NCI-H446 treated with DMSO at 0.1 percent for 48 hours (cell line): ENCODE measurements around the gene CKAP5.
"Not testable (repeated sequence)": the region's sequence is repeated elsewhere in the genome, so short reads cannot be mapped to it uniquely, and the experiment has no call there.

Experiments used
- DNase-seq: peaks from one replicate; lab custom pipeline; 2025; lab: John Stamatoyannopoulos, UW

The CKAP5 gene

DNA sequence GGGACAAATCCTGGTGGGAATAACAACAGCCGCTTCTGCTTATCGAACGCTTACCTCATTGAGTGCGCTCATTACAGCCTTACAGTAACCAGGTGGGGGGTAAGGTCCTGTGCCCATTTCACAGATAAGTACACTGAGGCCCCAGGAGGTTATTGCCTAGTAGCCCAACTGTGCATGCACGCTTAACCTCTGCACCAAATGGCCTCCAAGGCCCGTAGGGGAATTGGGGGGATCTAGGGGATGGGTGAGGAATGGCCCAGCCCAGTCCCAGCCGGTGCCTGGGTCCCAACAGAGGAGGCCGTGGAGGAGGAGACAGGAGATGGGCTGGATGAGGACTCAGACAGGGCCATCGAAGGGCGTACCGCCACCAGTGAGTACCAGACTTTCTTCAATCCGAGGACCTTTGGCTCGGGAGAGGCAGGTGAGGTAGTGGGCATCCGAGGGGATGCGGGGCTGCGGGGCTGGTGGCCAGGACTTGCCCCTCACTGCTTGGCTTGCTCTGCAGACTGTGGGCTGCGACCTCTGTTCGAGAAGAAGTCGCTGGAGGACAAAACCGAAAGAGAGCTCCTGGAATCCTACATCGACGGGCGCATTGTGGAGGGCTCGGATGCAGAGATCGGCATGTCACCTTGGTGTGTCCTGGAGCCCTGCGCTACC lies 119.7 kb downstream of the CKAP5 start:
- DNase-seq = no peak

DNA sequence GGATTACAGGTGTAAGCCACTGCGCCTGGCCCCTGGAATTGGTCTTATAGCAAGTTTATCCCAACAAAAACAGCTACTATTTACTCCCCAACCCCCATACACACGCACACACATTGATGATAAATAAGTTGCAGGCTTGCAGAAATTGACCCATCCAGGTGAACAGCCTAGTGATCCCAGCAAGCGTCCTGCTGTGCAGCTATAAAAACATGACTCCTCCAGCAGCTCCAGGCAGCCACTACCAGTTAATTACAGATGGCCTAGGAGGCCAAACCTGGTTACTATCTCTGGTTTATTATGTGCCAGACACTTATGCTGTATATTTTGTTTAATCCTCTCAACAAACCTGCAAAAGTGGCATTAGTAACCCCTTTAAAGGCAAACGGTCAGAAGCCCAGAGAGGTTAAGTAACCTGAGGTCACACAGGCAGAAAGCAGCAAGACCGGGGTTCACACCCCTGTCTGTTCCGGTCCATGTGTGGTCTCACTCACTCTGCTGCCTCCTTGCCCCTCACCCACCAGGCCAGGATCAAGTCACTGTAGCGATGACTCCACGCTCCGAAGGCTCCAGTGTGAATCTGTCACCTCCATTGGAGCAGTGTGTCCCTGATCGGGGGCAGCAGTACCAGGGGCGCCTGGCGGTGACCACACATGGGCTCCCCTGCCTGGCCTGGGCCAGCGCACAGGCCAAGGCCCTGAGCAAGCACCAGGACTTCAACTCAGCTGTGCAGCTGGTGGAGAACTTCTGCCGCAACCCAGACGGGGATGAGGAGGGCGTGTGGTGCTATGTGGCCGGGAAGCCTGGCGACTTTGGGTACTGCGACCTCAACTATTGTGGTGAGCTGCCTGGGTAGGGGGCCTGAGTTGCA lies 120.5 kb downstream of the CKAP5 start:
- DNase-seq = no peak

DNA sequence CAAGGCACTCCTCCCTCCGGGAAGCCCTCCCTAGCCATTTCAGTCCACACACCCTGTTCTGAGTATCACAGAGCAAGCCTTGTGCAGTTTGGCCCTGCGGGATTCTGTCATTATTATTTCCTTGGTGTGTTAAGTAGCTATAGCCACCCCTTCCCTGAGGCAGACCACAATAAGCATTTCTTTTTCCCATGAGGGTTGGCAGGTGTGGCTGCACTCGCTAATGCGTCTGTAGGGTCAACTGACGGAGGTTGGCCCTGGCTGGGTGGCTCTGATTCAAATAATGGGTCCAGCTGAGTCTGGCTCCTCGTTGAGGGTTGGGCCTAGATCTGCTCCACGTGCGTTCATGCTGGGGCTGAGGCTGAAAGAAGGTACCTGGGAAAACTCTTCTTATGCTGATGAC lies 122.0 kb downstream of the CKAP5 start:
- DNase-seq = no peak

DNA sequence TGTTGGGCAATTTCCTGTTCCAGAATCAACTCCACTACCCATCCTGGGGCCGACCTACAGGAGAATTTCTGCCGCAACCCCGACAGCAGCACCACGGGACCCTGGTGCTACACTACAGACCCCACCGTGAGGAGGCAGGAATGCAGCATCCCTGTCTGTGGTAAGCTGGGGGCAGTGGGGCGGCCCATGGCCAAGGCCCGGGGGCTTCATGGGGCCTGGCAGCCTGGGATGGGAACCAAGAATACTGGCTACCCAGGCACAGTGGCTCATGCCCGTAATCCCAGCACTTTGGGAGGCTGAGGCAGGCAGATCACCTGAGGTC lies 122.8 kb downstream of the CKAP5 start:
- DNase-seq = no peak

DNA sequence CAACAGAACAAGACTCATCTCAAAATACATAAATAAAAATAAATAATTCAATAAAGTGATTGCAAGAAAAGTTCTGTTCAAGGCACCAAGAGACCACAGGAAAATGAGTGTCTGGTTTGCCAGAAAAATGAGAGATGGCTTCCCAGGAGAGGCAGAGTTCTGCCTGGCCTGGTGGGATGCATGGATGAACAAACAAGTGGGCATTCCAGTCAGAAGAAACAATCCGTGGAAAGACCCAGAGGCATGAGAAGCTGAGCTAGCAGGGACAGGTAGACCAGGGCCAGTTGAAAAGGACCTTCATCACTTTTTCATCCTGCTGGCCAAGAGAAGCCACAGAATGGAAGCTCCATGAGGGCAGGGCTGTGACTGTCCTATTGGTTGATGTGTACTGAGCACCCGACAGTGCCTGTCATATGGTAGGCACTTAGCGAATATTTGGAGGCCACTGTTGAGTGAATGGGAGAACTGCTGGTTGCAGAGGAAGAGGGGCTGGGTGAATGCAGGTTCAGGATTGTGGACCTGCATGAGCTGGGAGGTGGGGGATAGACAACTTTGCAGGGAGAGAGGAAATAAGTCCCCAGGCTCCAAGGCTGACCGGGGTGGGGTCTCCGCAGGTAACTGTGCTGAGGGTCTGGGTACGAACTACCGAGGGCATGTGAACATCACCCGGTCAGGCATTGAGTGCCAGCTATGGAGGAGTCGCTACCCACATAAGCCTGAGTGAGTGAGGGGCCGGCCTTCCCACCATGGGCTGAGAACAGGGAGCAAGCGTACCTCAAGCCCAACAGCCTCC lies 123.3 kb downstream of the CKAP5 start:
- no peak for DNase-seq

DNA sequence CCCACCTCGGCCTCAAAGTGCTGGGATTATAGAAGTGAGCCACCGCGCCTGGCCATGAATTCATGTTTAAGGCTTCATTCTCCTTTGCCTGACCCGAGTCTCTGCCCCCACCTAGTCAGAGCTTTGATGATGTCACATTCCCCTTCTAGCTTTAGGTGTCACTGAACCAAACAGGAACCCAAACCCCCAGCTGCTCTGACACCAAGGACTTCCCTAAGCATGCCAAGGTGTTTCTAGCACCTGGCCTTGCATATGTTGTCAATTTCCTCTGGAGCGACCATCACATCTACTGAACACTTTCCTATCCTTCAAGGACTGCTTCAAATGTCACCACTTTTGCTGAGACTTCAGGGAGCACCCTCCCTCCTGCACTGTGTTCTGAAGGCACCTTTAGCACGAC lies 124.8 kb downstream of the CKAP5 start:
- no peak for DNase-seq

DNA sequence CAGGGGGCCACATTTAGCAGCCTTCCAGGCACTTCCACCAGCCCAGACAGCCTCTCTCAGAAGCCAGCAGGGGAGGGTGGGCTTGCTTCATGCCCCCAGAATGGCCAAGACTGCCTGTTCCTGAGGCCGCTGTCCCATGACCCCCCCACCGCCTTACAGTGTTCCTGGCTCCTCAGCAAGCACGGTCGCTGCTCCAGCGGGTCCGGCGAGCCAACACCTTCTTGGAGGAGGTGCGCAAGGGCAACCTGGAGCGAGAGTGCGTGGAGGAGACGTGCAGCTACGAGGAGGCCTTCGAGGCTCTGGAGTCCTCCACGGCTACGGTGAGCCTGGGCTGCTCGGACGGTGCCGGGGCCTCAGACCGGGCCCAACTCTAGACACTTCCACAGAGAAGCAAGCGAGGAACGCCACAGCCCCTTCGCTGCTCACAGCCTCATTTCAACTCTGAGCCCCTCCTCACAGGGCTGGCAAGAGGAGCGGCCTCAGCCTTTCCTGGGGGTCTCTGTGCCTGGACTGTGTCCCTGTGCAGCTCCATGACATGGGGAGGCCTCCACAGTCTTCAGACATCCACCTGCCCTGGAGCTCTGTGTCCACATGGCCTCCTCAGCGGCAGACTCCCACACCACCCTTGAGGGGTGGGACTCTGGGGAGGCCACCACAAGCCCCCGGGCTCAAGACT lies 126.4 kb downstream of the CKAP5 start:
- DNase-seq = no peak

DNA sequence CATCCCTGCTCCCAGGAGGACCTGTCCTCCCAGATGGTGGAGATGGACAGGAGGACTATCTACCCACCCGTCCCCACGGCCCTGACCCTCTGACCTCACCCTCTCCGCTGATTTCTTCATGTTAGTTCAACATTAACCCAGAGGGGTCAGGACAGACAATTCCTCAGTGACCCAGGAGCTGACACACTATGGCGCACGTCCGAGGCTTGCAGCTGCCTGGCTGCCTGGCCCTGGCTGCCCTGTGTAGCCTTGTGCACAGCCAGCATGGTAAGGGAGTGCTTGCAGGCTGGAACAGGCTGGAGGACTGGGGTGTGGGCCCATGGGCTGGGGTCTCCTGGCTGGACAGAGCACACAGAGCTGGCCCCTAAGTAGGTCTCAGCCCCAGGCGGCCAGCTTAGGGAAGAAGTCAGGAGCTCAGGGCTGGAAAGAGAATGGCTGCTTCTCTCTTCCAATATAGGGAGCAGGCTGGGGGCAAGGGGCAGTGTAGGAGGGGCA lies 127.0 kb downstream of the CKAP5 start, which contains the start of gene F2:
Gene F2 (plus strand): TSS at position 166 of the 495 bp plus-strand sequence. CDS start 23 bp downstream, at position 189.
- no peak for DNase-seq

DNA sequence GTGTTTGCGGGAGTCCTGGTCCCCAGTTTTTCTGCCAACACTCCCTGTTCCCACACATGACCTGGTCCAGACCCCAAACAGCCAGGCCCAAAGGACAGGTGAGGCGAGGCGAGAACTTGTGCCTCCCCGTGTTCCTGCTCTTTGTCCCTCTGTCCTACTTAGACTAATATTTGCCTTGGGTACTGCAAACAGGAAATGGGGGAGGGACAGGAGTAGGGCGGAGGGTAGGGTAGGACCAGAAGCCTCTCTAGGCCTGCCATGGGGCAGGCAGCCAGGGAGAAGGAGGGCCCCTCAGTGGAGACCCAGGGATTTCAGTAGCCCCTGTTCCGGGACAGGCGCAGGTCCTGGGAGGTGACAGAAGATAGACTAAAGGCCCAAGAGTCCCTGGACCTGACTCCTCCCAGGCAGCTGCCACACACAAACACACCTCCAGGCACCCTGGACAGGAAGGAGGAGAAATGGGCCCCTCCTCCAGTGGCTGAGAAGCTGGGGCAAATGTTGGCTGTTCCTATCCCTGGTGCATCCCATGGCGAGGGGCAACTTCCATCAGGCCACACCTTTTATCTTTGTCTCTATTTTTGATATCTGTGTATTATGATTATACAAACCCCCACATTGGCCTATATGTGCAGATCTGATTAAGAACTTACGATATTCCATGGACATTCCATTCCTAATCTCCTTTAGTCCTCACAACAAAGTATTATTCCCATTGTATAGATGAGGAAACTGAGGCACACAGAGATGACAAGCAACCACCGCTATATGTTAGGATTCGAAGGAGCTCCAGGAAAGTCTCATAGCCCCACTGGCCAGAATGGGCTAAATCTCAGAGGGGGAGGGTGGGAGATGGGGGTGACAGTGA lies 127.7 kb downstream of the CKAP5 start:
- no peak for DNase-seq

DNA sequence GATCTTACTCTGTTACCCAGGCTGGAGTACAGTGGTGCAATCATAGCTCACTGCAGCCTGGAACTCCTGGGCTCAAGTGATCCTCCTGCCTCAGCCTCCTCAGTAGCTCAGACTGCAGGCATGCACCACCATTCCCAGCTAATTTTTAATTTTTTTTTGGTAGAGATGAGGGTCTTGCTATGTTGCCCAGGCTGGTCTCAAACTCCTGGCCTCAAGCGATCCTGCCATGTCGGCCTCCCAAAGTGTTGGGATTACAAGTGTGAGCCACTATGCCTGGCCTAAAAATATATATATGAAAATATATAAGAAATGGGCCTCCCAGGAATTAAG lies 128.3 kb downstream of the CKAP5 start:
- DNase-seq = not testable (repeated sequence)

DNA sequence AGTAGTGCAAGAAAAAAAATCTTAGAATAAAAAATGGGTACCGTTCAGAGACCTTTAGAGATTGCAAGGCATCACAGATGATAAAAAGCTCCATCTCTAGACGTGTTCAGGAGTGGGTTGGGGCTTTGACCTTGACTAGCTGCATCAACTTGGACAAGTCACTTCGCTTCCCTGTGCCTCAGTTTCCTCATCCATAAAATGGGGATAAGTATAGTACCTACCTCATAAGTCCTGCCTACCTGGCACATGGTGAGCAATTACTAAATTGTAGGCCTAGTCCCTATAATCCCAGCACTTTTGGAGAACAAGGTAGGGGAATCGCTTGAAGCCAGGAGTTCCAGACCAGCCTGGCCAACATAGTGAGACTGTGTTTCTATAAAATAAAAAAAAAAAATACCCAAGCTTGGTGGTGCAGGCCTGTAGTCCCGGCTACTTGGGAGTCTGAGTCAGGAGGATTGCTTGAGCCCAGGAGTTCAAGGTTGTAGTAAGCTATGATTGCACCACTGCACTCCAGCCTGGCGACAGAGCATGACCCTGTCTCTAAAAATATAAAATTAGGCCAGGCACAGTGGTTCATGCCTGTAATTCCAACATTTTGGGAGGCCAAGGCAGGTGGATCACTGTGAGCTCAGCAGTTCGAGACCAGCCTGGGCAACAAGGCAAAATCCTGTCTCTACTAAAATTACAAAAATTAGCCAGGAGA lies 133.1 kb downstream of the CKAP5 start:
- DNase-seq = no peak

DNA sequence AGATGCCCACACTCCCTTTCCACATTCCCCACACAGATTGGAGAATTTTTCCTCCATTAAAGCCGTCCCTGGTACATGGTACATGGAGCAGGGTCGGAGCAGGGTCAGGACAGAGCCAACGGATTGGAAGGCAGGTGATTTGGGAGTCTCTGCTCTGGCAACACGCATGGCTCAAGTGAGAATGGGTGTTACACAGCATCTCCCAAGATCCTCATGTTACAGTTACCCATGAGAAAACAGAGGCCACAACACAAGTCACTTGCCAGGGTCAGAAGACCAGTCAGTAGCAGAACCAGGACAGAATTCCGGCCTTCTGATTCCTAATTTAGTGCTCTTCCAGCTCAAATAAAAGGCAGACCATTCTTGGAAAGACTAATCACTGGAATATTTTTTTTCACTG lies 134.8 kb downstream of the CKAP5 start:
- DNase-seq = no peak

DNA sequence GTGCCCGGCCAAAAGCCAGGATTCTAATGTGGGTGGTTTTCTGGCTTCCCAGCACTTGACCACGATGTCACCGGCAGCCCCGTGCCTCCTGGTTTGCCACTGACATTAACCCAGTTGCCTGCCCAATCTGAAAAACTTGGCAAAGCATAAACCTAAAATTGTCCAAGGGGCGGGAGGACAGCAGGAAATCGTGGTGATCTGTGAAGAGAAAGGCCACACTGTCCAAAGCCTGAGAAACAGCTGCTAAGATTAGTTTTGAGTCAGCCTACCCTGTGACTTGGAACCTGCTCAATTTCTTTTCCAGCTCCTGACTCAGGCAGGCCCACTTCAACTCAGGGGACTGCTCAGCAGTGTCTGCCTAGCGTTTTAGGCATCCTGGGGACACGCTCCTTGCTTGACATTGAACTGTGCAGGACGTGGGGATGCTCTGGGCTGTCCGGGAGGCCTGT lies 135.2 kb downstream of the CKAP5 start:
- DNase-seq = peak; percentile 70

DNA sequence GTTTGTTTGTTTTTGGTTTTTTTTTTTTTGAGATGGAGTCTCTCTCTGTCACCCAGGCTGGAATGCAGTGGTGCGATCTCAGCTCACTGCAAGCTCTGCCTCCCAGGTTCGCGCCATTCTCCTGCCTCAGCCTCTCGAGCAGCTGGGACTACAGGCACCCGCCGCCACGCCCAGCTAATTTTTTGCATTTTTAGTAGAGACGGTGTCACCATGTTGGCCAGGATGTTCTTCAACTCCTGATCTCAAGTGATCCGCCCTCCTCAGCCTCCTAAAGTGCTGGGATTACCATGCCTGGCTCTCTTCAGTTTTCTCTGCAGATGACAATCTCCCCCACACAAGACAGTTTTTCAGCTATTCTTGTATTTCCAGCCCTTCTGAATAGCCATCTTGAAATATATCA lies 136.7 kb downstream of the CKAP5 start:
- not testable (repeated sequence) for DNase-seq

DNA sequence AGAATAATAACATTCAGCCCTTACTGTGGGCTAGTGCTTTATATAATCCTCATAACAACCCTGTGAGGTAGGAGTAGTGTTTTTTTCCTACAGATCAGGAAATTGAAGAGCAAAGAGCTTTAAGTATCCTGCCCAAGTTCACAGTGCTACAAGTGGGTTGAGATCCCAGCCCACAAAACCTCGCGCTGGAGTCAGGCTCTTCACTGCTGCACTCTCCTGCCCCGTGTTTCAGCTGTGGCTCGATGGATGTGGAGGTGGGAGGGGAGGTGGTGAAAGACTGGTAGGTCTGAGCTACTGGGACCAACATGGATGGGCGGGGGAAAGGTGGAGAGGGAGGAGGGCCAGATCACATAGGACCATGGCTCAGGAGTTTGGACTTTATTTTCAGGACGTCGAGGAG lies 139.2 kb downstream of the CKAP5 start:
- no peak for DNase-seq

DNA sequence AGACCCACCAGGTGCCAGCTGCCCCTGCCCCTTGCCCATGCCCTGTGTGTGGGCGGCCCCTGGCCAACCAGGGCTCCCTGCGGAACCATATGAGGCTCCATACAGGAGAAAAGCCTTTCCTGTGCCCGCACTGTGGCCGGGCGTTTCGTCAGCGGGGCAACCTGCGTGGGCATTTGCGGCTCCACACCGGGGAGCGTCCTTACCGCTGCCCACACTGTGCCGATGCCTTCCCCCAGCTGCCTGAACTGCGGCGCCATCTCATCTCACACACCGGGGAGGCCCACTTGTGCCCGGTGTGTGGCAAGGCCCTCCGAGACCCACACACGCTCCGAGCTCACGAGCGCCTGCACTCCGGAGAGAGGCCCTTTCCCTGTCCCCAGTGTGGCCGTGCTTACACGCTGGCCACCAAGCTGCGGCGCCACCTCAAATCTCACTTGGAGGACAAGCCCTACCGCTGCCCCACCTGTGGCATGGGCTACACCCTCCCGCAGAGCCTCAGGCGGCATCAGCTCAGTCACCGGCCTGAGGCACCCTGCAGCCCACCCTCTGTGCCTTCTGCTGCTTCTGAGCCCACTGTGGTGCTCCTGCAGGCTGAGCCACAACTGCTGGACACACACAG lies 140.9 kb downstream of the CKAP5 start:
- no peak for DNase-seq

DNA sequence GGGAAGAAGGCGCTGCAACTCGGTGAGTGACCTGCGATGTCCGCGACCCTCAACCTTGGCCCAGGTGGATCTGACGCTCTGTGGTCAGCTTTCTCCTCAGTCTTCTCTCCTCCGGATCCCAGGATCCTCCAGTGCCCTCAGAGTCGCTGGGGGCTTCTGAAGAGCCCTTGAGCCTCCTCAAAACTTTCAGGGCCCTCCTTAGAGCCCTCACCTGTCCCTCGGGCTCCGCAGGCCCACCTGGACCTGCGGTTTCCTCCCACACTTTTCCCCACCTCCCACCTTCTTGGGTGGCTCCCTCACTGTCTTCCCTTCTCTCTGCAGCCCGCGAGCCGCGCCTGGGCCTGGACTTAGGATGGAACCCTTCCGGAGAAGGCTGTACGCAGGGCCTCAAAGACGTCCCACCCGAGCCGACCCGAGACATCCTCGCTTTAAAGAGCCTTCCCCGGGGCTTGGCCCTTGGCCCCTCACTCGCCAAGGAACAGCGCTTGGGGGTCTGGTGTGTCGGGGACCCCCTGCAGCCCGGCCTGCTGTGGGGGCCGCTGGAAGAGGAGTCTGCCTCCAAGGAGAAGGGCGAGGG lies 144.9 kb downstream of the CKAP5 start:
- no peak for DNase-seq

DNA sequence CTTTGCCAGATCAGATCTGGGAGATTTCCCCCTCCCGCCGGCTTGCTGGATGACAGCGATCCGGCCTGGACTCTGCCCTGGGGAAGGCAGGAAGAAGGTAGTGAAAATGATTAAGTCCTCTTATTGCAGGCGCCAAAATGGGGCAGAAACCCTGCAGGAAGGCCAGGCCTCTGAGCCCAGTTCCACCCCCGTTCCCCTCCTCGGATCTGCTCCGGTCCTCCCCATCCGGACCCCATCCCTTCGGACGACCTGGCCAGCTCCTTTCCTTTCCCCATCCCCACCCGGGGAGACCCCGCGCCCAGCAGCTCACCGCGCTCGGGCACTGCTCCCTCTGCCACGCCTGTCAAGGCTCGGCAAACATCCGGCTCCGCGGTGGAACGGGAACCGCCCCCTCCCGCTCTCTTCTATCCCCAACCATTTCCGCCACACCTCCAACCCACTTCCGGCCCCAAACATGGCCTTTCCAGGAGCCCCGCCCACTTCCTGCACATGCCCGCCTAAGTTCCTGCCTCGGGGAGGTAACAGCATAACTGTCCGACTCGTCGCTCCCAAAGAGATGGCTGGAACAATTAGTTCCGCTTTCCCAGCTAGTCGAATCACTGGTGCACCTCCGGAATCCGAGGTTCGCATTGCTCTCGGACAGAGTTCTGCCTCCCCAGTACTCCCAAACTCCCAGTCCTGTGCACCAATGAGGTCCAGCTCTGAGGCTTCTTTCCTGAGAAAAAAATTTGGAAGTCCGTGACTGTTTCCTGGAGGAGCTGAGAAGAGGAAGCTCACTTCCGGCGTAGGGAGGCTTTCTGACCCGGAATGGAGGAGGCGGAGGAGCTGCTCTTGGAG lies 145.6 kb downstream of the CKAP5 start, which contains the start of the genes ARHGAP1 and ZNF408:
Gene ARHGAP1 (minus strand): TSS at position 379 of the 837 bp plus-strand sequence. CDS start 4,512 bp downstream, outside the sequence.
Gene ZNF408 (plus strand): TSS at position 791 of the 837 bp plus-strand sequence. CDS start 17 bp downstream, at position 808.
- peak; percentile 96 for DNase-seq
